H1 (cell line): ENCODE results near the gene ELANE. TPM values are rescaled to one million over a fixed set of nuclear protein-coding genes. Genes with fewer than 3 reads are reported as not detected.

Experiments
- CTCF ChIA-PET: fragments of 300-600 bp; sonication (Branson Sonifier 250); formaldehyde crosslinking; loops from one replicate; lab custom pipeline; 2021; ENCODE audit not compliant: partially characterized antibody; lab: Charles Lee
- POLR2A ChIA-PET: fragments of 300-600 bp; sonication (Branson Sonifier 250); formaldehyde crosslinking; loops from one replicate; lab custom pipeline; 2021; ENCODE audit warnings: inconsistent platforms; ENCODE audit not compliant: partially characterized antibody; lab: Charles Lee
- DNase-seq, 2 experiments: peaks; one replicate each; pipeline versions ENCODE4 v3.0.0 to v3.0.0-alpha.2; 2010 to 2022; ENCODE audit warnings: low spot score in 2 of 2, low read depth in 1 of 2, mixed read lengths in 1 of 2
- FAIRE-seq: peaks from 2 replicates; lab custom pipeline; 2011; peaks lifted over from hg19 to GRCh38; lab: Jason Lieb, UNC
- H2AFZ ChIP-seq: 2 replicates; pipeline ENCODE4 v1.8.1; 2012; ENCODE audit warnings: low read length, inconsistent platforms
- H2AK5ac ChIP-seq: 2 replicates; pipeline ENCODE4 v1.6.1; 2013; ENCODE audit warnings: low read depth, low read length
- H2BK120ac ChIP-seq: replicated peaks from 2 replicates; pipeline ENCODE3; 2013; ENCODE audit warnings: low read depth, low read length, inconsistent platforms
- H2BK12ac ChIP-seq: 2 replicates; pipeline ENCODE4 v1.6.1; 2013; ENCODE audit warnings: low read depth, low read length
- H2BK15ac ChIP-seq: 2 replicates; pipeline ENCODE4 v1.6.1; 2013; ENCODE audit warnings: low read length
- H2BK20ac ChIP-seq: 2 replicates; pipeline ENCODE4 v1.6.1; 2013; ENCODE audit warnings: low read length
- H2BK5ac ChIP-seq: 2 replicates; pipeline ENCODE4 v1.6.1; 2013; ENCODE audit warnings: low read depth, low read length
- H3K14ac ChIP-seq: 2 replicates; pipeline ENCODE4 v1.6.1; 2013; ENCODE audit warnings: inconsistent platforms; ENCODE audit not compliant: insufficient read length
- H3K18ac ChIP-seq: 2 replicates; pipeline ENCODE4 v1.6.1; 2013; ENCODE audit warnings: low read length; ENCODE audit errors: extremely low read depth
- H3K23ac ChIP-seq: 2 replicates; pipeline ENCODE4 v1.6.1; 2013; ENCODE audit warnings: inconsistent platforms; ENCODE audit not compliant: insufficient read length
- H3K23me2 ChIP-seq: 2 replicates; pipeline ENCODE4 v1.6.1; 2013; ENCODE audit warnings: low read depth, low read length
- H3K27ac ChIP-seq: 2 replicates; pipeline ENCODE4 v1.6.1; 2011; ENCODE audit warnings: low read depth, low read length, inconsistent platforms
- H3K27me3 ChIP-seq, 4 experiments: replicated peaks in 1 of 4; 1 replicate in 1 of 4; 2 replicates in 3 of 4; pipeline versions ENCODE4 v1.6.1 to v1.8.1; 2011 to 2013; ENCODE audit warnings: low read length in 3 of 4, mild to moderate bottlenecking in 3 of 4, inconsistent platforms in 2 of 4, mixed read lengths in 2 of 4, moderate library complexity in 1 of 4; ENCODE audit not compliant: control insufficient read depth in 3 of 4, insufficient read depth in 3 of 4; ENCODE audit errors: extremely low read depth in 1 of 4
- H3K36me3 ChIP-seq, 4 experiments: 2 replicates each; pipeline versions ENCODE4 v1.6.1 to v1.8.1; 2011 to 2013; ENCODE audit warnings: mild to moderate bottlenecking in 4 of 4, low read length in 3 of 4, moderate library complexity in 2 of 4, control low read depth in 1 of 4, inconsistent platforms in 1 of 4; ENCODE audit not compliant: insufficient read depth in 4 of 4, control insufficient read depth in 2 of 4
- H3K4ac ChIP-seq: replicated peaks from 2 replicates; pipeline ENCODE3; 2013; ENCODE audit warnings: low read length, low read depth, mixed read lengths, inconsistent platforms; ENCODE audit not compliant: insufficient read length
- H3K4me1 ChIP-seq, 4 experiments: replicated peaks in 1 of 4; 1 replicate in 1 of 4; 2 replicates in 3 of 4; pipeline versions ENCODE4 v1.6.1 to v1.8.1; 2011 to 2013; ENCODE audit warnings: low read length in 3 of 4, inconsistent platforms in 2 of 4, mixed read lengths in 1 of 4; ENCODE audit not compliant: insufficient read depth in 4 of 4, control insufficient read depth in 3 of 4
- H3K4me2 ChIP-seq, 2 experiments: 2 replicates each; pipeline versions ENCODE4 v1.6.1 to v1.8.1; 2011 to 2013; ENCODE audit warnings: low read depth in 2 of 2, low read length in 2 of 2, control low read depth in 1 of 2, inconsistent platforms in 1 of 2, mild to moderate bottlenecking in 1 of 2; ENCODE audit not compliant: insufficient read depth in 1 of 2
- H3K4me3 ChIP-seq, 4 experiments: fragments of 200-600, 300-600 bp in 1 of 4; sonication (generic), shearing (Covaris generic), sonication (Bioruptor Twin) in 1 of 4; 2 replicates each; pipeline versions ENCODE4 v1.5.1 to v1.8.1; 2011 to 2016; ENCODE audit warnings: low read length in 4 of 4, low read depth in 3 of 4, control low read depth in 2 of 4, inconsistent platforms in 2 of 4, mild to moderate bottlenecking in 2 of 4, mixed read lengths in 1 of 4, moderate library complexity in 1 of 4; ENCODE audit not compliant: insufficient read depth in 2 of 4; ENCODE audit errors: extremely low read depth in 1 of 4
- H3K56ac ChIP-seq: replicated peaks from 2 replicates; pipeline ENCODE3; 2013; ENCODE audit warnings: low read depth, mild to moderate bottlenecking, mixed read lengths, low read length, inconsistent platforms; ENCODE audit not compliant: insufficient read length
- H3K79me1 ChIP-seq: 2 replicates; pipeline ENCODE4 v1.6.1; 2013; ENCODE audit warnings: low read depth, low read length, control low read depth
- H3K79me2 ChIP-seq, 2 experiments: 2 replicates each; pipeline versions ENCODE4 v1.6.1 to v1.8.1; 2012 to 2013; ENCODE audit warnings: low read length in 2 of 2, mild to moderate bottlenecking in 2 of 2, inconsistent platforms in 1 of 2; ENCODE audit not compliant: insufficient read depth in 2 of 2, control insufficient read depth in 1 of 2
- H3K9ac ChIP-seq, 4 experiments: replicated peaks in 1 of 4; 1 replicate in 1 of 4; 2 replicates in 3 of 4; pipeline versions ENCODE4 v1.6.1 to v1.8.1; 2011 to 2013; ENCODE audit warnings: low read depth in 3 of 4, low read length in 3 of 4, control low read depth in 2 of 4, mild to moderate bottlenecking in 2 of 4, moderate library complexity in 2 of 4, inconsistent platforms in 1 of 4; ENCODE audit errors: extremely low read depth in 1 of 4
- H3K9me3 ChIP-seq, 2 experiments: 2 replicates each; pipeline versions ENCODE4 v1.6.1 to v1.8.1; 2012 to 2013; ENCODE audit warnings: mild to moderate bottlenecking in 2 of 2, moderate library complexity in 2 of 2, control low read depth in 1 of 2, inconsistent platforms in 1 of 2, low read depth in 1 of 2, low read length in 1 of 2, mixed read lengths in 1 of 2; ENCODE audit not compliant: insufficient read depth in 2 of 2
- H4K20me1 ChIP-seq, 2 experiments: replicated peaks in 1 of 2; 2 replicates each; pipeline versions ENCODE3 to v1.8.1; 2011 to 2013; ENCODE audit warnings: inconsistent platforms in 2 of 2, low read length in 2 of 2, mild to moderate bottlenecking in 1 of 2; ENCODE audit not compliant: insufficient read depth in 2 of 2, control insufficient read depth in 1 of 2
- H4K5ac ChIP-seq: 2 replicates; pipeline ENCODE4 v1.6.1; 2013; ENCODE audit warnings: low read length, low read depth, mixed read lengths, inconsistent platforms; ENCODE audit not compliant: insufficient read length
- H4K8ac ChIP-seq: 2 replicates; pipeline ENCODE4 v1.8.0; 2013; ENCODE audit warnings: mild to moderate bottlenecking, moderate library complexity, low read length, inconsistent platforms; ENCODE audit not compliant: insufficient read depth; ENCODE audit errors: extremely low read depth
- H4K91ac ChIP-seq: replicated peaks from 2 replicates; pipeline ENCODE3; 2013; ENCODE audit warnings: low read length, mixed read lengths, inconsistent platforms; ENCODE audit not compliant: insufficient read length
- CHD2 ChIP-seq: IDR thresholded peaks from 2 replicates; pipeline ENCODE4 v1.6.1; 2012; ENCODE audit warnings: low read length, improper control_type of control experiment
- POLR2A ChIP-seq, 2 experiments: IDR thresholded peaks; 1 replicate in 1 of 2; 2 replicates in 1 of 2; pipeline ENCODE4 v1.6.1; 2011; ENCODE audit warnings: low read depth in 2 of 2, low read length in 2 of 2, mild to moderate bottlenecking in 2 of 2; ENCODE audit errors: control extremely low read depth in 1 of 2
- POLR2AphosphoS5 ChIP-seq: IDR thresholded peaks from 2 replicates; pipeline ENCODE4 v1.6.1; 2011; ENCODE audit warnings: low read depth, low read length
- whole genome bisulfite sequencing, 2 experiments: shearing (Covaris generic) in 1 of 2; methylation state at CpG; one replicate each; pipeline versions ENCODE4 v1.1.6 to v1.1.7; 2013 to 2015; ENCODE audit warnings: low lambda C conversion rate in 2 of 2, mixed read lengths in 2 of 2, inconsistent platforms in 1 of 2, low coverage in 1 of 2, missing lambda C conversion rate in 1 of 2; ENCODE audit not compliant: insufficient replicate concordance in 2 of 2, insufficient coverage in 1 of 2, insufficient read length in 1 of 2; ENCODE audit errors: extremely low coverage in 1 of 2, missing lambda C conversion rate in 1 of 2; 5-methylcytosine and 5-hydroxymethylcytosine counted together
- polyA plus RNA-seq, 7 experiments: library from polyadenylated mRNA; depleted of rRNA in 3 of 7; stranded (reverse) in 5 of 7; unstranded in 2 of 7; fragments of >200 nt in 5 of 7; fragments of 200-250 nt in 2 of 7; gene quantifications; 1 replicate in 5 of 7; 2 replicates in 1 of 7; 4 replicates in 1 of 7; pipeline versions ENCODE4 v1.2.1 to v1.2.3, GENCODE V29; 2011 to 2013; ENCODE audit warnings: missing spikeins in 2 of 7, mixed read lengths in 2 of 7
- total RNA-seq: library from RNA; stranded (reverse); fragmentation: NEBNext Ultra II Directional; extraction: Animal tissue kit (Norgen Biotek cat#: 25700); gene quantifications from 2 replicates; pipeline ENCODE4 v1.2.1, GENCODE V29; 2021

The ELANE gene
- total and polyA plus RNA-seq, 2 of the 8 experiments (the other 6 are each of a cell fraction or from before 2014, with no cell fraction given) = not detected

- no peak for FAIRE-seq
- Histone ChIP-seq H4K8ac (peak overlapping the region; percentile 84; the same call in 1 of the 2 replicates), H3K27ac (no peak overlapping the region), H3K18ac (no peak overlapping the region), H4K91ac (no peak overlapping the region), H3K9ac (no peak overlapping the region), H3K14ac (no peak overlapping the region), H3K56ac (no peak overlapping the region), H3K4ac (no peak overlapping the region), H3K79me1 (peaks cover 4% of the 10 kb centered on the region), H3K4me3 (no peak overlapping the region), H2BK120ac (no peak overlapping the region), H3K9me3 (no peaks in the 10 kb centered on the region), H3K4me2 (no peak overlapping the region), H2BK20ac (no peak overlapping the region), H3K4me1 (no peaks in the 10 kb centered on the region; a peak in 1 of 7 replicates), H3K23me2 (no peaks in the 10 kb centered on the region; the same call in 1 of the 2 replicates), H4K5ac (no peak overlapping the region), H2AFZ (no peak overlapping the region), H3K79me2 (peaks cover 0 to 22% of the 10 kb centered on the region in 2 experiments; a peak in 3 of 4 replicates), H2AK5ac (no peak overlapping the region), H3K23ac (no peak overlapping the region), H2BK15ac (no peak overlapping the region), H3K36me3 (peaks cover 44 to 96% (median 64%) of the 10 kb centered on the region in 4 experiments), H2BK12ac (no peak overlapping the region), H4K20me1 (peaks cover 22 to 38% of the 10 kb centered on the region in 2 experiments), H2BK5ac (no peak overlapping the region), H3K27me3 (no peaks in the 10 kb centered on the region)
- 91% methylated on average over 30 of the region's 30 CpGs; no CpG with 5 or more reads in 1 of the 2 experiments for WGBS, 2 experiments
- CTCF ChIA-PET = interaction anchor here (0.7 to 1.1 kb wide), 3 partner anchors 9 to 155 kb away, joined by 3 to 5 read pairs (median 3); no protein-coding TSS in a partner anchor
- DNase-seq = peak in 1 of 2 experiments; percentile 53
- no peak for TF ChIP-seq CHD2
- peak; percentile 42; the same call in 1 of the 2 replicates for TF ChIP-seq POLR2AphosphoS5
- TF ChIP-seq POLR2A (IDR thresholded peaks at IDR 0.05; ENCODE audit: control extremely low read depth in 1 of 2, low read depth in 2 of 2, low read length in 2 of 2) = peak; percentile 1 to 36; a peak in 2 of 3 replicates
- POLR2A ChIA-PET = interaction anchor here (0.9 to 16.9 kb wide), 8 partner anchors 8 to 216 kb away, joined by 3 to 277 read pairs (median 7); partner anchors contain the start of genes AZU1, CNN2, PLPPR3 and PTBP1
These were observed 41.8 kb upstream of the ELANE start for GRCh38 chr19:810077-810855.
